HK-2 (cell line): Measurements from ENCODE around the gene MAGED1.

ENCODE experiments used
- DNase-seq: peaks from one replicate; pipeline ENCODE4 v3.0.0-alpha.2; 2018; ENCODE audit not compliant: unreplicated experiment

Gene MAGED1, protein sequence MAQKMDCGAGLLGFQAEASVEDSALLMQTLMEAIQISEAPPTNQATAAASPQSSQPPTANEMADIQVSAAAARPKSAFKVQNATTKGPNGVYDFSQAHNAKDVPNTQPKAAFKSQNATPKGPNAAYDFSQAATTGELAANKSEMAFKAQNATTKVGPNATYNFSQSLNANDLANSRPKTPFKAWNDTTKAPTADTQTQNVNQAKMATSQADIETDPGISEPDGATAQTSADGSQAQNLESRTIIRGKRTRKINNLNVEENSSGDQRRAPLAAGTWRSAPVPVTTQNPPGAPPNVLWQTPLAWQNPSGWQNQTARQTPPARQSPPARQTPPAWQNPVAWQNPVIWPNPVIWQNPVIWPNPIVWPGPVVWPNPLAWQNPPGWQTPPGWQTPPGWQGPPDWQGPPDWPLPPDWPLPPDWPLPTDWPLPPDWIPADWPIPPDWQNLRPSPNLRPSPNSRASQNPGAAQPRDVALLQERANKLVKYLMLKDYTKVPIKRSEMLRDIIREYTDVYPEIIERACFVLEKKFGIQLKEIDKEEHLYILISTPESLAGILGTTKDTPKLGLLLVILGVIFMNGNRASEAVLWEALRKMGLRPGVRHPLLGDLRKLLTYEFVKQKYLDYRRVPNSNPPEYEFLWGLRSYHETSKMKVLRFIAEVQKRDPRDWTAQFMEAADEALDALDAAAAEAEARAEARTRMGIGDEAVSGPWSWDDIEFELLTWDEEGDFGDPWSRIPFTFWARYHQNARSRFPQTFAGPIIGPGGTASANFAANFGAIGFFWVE

DNA sequence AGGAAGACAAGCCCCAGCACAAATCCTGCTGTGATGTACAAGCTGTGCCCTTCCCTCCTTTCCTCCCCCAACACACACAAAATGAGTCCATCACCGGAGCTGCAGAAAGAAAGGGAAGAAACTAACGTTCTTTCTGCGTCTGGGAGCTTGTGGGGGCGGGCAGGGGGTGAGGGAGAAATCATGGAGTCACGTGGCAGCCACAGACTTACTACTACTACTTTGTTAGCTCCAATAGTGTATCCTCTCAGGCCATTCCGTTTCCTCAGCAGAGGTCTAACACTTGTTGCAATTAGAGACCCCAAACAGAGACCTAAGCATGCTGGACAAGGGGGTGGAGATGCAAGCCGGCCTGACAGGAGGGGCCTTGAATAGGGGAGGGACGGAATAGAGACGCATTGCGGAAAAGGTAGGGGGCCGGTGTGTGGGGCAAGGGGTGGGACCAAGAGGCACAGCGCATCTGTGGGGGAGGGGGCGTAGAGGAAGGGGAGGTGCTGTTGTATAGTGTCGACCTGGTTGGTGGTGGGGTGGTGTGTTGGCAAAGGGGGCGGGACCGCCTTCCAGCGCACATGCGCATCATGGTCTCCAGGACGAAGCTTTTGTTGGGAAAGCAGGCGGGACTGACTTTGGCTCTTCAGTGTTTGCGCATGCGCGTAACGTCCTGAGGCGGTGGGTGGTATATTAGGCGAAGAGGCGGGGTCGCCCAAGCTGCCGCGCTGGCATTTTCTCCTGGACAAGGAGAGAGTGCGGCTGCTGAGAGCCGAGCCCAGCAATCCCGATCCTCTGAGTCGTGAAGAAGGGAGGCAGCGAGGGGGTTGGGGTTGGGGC is at the start of gene MAGED1:
Gene MAGED1, plus strand, starts transcription at position 703 of the 825 bp plus-strand sequence. CDS start 682 bp downstream, outside the sequence.
- DNase-seq: peak; percentile 93

DNA sequence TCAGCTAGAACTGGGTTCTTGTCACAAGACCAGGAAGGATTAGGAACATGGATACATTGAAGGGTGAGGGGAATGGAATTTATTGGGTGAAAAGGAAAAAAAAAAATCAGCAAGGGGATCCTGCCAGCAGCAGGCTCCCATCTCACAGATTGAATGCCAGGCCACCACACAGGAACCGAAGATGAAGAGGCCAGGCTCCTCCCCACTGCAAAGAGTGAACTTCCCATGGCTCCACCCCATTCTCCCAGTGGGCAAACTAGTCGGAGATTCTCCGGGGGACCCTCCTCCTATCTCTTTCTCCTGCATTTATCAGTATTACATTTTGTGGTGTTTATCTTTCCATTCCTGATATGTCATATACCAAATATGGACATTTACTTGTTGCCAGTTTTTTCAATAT is 46.0 kb upstream of the MAGED1 start:
- no peak for DNase-seq

DNA sequence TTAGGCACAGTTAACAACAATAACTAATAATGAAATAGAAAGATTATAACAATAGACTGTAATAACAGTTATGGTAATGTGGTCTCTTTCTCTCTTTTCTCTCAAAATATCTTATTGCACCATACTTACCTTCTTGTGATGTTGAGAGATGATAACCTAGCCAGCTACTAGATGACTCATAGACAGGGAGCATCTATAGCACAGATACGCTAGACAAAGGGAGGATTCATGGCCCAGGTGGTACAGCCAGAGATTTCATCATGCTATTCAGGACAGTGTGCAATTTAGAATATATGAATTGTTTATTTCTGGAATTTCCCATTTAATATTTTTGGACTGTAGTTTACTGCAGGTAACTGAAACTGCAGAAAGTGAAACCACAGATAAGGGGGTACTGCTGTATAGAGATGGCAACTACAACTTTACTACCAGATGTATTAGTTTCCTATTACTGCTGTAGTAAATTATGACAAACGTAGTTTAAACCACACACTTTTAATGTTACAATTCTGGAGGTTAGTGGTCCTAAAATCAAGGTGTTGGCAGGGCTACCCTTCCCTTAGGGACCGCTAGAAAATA is 41.8 kb upstream of the MAGED1 start:
- no peak for DNase-seq

DNA sequence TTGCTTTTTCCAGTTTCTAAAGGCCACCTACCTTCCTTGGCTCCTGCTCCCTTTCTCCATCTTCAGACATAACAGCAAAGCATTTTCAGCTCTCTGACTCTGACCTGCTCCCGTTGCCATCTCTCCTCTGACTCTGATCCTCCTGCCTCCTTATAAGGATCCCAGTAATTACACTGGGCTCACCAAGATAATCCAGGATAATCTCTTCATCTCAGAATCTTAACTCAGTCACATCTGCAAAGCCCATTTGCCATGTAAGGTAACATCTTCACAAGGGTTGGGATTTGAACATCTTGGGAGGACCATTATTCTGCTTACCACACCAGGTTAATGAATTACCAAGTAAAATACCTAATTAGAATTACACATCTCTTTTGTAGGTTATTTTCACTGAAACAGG is 41.3 kb upstream of the MAGED1 start:
- no peak for DNase-seq

DNA sequence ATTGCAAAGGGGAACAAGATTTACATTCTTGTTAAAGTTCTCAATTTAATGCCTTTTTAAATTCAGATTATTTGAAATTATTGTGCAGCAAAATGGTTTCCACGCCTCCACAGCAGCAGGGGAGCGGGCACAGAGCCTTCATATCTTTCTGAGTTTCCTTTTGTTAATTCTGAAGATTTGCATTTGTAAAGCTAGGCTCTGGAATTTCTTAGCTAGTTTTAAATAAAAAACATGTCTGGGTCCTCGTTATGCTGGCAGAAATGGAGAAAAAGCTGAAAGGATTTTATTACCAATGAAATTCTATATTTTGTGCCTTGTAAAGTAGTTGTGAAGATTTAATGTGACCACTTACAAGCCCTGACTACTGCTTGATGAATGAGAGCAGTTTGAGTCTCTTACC is 40.8 kb upstream of the MAGED1 start:
- DNase-seq: no peak

DNA sequence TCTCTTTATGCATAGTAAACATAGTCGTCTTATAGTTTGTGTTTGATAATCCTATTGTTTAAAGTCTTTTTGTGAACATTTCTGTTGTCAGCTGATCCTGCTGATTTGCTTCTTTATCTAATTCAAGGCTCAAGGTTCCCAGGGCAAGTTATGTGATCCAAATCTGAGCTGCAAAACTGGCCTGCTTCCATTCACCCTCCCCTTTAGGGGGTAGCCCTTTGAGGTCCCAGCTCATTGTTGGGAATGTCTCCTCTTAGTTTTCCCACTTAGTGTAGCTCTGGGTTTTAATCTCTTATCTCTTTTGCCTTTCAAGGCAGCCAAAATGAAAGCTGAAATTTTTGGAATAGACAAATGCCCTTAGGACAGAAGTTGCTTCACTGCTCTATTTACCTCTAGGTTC is 40.2 kb upstream of the MAGED1 start:
- no peak for DNase-seq

DNA sequence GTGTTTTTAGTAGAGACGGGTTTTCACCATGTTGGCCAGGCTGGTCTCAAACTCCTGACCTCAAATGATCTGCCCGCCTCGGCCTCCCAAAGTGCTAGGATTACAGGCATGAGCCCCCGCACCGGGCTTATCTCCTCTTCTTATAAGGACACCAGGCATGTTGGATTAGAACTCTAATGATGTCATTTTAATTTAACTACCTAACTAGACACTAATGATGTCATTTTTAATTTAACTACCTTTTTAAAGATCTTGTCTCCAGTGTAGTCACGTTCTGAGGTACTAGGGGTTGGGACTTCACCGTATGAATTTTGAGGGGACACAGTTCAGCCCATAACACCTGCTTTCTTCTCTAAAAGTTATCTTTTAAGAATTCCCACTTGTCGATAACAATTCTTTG is 37.7 kb upstream of the MAGED1 start:
- DNase-seq: no peak

DNA sequence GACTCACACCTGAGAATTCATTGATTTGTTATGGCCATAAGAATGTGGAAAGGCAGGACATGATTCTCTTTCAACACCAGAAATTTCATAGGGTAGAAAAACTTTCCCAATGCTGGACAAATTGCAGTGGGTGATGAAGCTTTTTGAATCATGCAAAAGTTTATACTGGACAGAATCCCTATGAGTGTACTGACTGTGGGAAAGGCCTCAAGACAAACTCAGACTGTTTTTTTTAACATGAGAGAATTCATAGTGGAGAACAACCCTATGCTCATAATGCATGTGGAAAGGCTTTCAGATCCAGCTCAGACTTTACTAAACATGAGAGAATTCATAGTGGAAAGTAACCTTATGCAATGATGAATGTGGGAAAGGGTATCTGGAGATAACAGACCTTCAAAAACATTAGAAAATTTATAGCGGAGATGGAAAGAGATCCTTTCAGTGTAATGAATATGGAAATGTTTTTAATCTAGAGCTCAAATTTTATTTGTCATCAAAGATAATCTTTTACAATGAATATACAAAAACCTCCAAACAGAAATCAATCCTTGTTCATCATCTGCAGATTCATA is 36.2 kb upstream of the MAGED1 start:
- DNase-seq: no peak

DNA sequence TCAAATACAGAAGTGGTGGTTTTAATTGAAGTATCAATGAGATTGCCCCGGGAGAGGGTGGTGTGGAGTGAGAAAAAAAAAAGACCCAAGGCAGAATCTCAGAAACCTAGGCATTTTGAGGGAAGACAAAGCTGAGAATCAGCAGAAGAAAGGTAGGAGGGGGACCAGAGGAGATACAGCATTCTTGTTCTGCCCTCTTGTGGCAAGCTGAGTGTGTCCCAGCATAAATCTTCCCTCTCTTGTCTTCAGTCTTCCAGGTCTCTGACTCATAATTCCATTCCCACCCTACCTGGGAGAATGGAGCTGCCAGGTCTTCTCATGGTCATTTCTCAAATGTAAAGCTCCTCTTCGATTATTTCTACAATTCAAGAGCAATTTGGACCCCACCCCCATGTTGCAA is 32.7 kb upstream of the MAGED1 start:
- no peak for DNase-seq

DNA sequence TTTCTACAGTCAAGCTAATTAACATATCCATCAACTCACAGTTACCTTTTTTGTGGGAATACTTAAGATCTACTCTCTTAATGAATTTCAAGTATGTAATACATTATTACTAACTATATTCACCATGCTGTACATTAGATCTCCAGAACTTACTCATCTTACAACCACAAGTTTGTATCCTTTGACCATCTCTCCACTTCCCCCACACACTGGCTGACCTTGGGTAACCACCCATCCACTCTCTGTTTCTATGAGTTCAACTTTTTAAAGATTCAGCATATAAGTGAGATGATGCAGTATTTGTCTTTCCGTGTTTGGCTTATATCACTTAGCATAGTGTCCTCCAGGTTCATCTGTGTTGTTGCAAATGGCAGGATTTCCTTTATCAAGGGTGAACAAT is 30.5 kb upstream of the MAGED1 start:
- no peak for DNase-seq

DNA sequence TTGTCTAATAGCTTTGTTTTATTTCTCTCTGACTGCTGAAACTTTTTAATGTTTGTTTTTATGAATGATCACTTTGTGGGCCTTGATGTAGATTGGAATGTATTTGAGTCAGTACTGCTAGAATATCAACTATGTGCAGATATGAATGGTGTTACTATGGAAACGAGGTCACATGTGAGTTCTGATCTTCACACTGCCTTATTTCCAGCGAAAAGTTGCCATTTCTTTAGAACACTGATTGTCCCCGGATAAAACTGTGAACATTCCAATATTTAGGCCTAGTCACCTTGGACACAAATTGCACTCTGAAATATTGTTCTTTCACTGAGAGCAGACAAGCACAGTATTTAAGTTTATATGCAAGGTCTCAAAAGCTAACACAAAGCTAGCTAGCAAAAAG is 27.2 kb upstream of the MAGED1 start:
- DNase-seq: no peak

DNA sequence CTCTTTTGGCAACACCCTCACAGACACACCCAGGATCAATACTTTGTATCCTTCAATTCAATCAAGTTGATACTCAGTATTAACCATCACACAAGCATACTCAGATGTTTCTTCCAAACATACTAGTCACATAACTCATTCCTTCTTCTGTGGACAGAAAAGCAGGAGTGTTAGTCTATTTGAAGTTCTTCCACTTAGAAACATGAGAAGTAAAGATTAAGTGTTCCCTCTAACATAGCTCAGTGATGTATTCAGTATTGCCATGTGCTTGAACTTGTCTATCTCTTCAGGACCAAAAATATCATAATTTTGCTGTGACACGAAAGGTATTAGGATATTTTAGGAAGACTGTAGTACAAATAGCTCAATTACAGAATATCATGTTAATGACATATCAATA is 25.8 kb upstream of the MAGED1 start:
- no peak for DNase-seq

DNA sequence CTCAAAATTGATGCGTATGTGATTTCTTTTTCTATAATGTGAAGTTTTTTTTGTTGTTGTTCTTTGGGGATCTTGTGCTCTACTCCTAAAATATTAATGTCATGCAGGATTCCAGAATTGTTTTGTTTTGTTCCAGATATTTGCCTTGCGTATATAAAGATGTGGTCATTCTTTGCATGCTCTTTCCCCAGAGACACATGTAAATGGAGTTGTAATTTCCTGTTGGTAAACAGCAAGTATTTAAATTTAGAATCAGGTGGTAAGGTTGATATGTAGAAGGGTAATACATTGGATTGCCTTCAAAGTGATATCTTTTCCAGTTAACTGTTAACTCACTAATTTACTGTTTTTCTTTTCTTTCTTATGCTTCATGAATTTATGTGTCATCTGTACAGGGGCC is 23.1 kb upstream of the MAGED1 start:
- DNase-seq: no peak

DNA sequence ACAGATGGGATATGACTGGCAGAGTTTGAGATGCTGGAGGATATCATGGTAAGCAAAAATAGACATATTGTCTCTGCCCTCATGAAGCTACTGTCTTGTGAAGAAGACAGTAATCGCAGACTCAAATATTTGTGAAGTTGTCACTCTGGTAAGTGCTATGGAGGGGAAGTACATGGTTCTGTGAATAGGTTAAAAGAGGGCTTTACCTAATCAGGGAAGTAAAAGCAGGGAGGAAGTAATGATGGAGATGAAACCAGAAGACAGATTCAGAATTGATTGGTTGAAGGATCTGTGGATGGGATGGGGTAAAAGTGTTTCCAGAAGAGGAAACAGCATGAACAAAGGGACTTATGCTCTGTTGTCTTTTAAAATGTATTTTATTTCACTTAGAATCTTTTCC is 19.3 kb upstream of the MAGED1 start:
- no peak for DNase-seq

DNA sequence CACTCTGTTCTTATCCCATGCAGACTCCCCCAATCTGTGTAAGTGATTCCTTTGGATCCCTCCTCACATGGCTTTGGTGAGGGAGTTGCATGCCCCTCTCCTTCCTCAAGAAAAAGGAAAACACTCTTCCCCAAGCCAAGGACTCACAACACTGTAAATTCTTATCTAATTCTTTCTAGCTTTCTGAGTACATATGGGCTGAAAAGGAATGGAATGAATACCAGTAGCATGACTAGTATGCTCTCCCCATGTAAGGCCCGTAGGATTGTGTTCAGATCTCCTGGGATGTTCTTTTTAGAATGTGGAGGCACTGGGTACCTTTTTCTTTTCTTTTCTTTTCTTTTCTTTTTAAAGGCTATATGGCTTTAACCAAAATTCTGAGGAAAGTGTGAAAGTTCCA is 17.0 kb upstream of the MAGED1 start:
- no peak for DNase-seq

DNA sequence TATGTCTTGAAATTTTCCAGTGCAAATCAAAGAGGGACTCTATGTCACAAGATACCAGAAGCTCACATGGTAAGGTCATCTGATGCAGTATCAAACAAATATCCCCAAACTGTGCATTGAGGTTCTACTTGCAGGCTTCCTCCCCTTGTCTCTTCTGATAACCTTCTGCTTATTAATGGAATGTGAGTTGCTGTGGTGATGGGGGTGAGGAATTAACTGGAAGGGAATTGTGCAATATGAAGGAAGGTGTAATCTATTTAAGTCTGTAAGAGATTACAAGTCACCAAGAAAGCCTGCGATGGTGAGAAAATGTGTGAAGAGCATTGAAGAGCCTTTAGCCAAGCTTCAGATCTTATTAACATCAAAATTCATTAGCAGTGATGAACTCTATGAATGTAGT is 15.4 kb upstream of the MAGED1 start:
- DNase-seq: no peak

DNA sequence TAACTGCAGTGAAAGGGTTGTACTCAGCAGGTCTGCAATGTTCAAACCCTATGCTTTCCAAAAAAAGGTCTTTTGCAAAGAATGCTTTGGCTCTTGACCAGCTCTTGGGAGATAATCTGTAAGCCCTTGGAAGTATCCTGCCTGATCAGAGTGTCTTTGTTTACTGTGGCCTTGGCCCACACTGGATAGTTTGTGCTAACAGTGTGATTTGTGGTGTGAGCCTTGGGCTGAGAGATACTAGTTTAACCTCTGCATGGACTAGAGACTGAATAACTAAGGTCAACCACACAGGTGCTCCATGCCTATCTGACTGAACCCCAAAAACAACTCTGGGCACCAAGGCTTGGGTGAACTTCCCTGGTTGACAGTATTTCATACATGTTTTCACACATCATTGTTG is 3.6 kb upstream of the MAGED1 start:
- no peak for DNase-seq

DNA sequence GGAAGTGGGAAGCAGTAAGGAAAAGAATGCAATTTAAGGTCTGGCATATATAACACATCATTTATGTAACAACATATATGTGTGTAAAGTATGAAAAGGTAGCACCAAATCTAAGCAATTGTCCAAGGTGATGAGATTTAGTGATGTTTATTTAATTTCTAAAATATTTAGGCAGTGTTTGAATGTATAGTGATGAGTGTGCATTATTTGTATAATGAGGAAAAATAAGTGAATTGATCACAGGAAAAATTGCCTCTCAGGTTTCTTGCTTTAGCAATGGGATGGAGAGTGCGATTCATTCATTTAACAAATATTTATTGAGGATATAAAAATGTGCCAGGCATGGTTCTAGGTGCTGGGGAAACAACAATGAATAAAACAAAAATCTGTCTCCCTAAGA is 2.2 kb upstream of the MAGED1 start:
- DNase-seq: no peak

DNA sequence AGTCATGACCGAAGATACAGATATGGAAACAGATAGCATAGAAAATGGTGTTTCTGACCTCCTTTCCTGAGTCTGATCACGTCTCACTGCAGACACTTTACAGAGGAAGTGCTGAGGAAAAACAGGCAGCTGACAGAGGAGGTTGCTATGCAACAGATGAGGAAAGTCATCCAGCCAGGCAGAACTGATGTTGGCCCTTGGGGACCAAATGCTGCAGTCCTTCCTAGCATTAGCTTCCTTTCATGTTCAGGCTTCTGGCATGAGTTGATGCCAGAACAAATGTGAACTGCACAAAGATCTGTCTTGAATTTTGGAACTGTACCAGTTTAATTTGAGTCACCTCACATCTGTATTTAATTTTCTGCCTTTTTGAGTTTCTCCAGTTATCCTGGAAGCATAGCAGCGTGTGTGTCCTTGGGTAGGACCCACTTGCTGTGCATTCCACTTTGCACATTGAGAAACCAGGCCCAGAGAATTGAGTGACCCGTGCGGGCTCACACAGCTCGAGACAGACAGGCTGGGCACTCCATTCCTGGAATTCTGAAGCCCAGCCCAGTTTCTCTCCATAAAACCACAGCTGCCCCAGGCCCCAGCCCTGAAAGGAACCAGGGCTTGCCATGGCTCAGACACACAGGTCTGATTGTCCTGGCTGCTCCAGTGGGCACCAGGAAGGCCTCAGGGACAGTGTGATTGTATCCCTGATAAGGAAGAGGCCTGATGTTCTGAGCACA is 1.4 kb upstream of the MAGED1 start:
- DNase-seq: no peak

DNA sequence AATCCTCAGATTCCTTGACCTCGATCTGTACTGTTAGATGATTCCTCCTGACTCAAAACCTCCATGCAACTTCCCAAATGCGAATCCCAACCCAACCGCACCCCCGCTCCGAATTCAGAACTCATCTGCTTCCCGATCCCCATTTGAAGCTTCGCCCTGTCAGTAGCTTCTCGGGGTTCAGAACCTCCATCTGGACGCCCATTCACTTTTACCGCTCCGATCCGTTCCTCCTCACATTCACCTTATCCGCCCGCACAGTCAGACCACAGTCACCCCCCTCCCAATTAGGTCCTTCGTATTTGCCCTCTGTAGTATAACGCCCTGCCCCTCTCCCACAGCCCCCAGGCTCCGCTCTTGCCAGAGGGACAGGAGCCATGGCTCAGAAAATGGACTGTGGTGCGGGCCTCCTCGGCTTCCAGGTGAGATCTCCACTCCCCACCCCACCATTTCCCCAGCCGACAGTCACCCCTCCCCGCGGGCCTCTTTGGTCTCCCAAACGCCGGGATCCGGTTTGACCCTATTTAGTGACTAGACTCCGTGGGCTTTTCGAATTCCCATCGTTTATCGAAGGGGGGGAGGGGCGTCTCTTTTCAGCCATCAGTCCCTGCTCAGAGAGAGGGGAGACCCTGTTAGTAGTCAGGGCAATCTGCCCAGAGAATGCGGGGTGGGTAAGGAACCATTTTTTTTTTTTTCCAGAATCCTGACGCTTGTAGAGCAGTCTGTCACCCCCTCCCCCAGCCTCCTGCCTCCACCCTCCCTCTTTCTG is 691 bp downstream of the MAGED1 start:
- no peak for DNase-seq
